HL-60/S4 treated with retinoic acid at 250 ng/mL for 4 days and 3 days (cell line): ENCODE data around the gene SCFD2.
"Not testable (repeated sequence)": the region's sequence is repeated elsewhere in the genome, so short reads cannot be mapped to it uniquely, and the experiment has no call there.

Experiments
- in situ Hi-C: fragments of 300-500 bp; cut with MboI; formaldehyde crosslinking; loops from 2 replicates; pipeline ENCODE4 v1.7.0; 2022; ENCODE audit warnings: low sequenced_read_pairs

SCFD2 gene

DNA sequence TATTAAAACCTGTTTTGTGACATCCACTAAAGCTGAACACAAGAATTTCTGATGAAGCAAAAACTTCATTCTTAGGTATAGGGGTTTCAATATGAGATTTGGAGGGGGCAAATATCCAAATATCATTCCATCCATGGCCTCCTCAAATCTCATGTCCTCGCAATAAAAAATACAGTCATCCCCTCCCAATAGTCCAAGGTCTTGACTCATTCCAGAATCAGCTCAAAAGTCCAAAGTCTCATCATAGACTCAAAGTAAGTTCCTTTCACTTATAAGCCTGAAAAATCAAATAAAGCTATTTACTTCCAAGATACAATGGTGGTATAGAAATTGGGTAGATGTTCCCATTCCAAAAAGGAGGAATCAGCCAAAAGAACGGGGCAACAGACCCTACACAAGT lies 213.4 kb downstream of the SCFD2 start:
- in situ Hi-C loops, result no loop called here

- in situ Hi-C loops, result no loop called here
Measured at GRCh38 chr4:53151489-53151788, 214.4 kb downstream of the SCFD2 start.

- in situ Hi-C loops, result no loop called here
Measured at GRCh38 chr4:53150631-53151488, 215.0 kb downstream of the SCFD2 start.

- in situ Hi-C loops, result no loop called here
Measured at GRCh38 chr4:53147711-53148110, 218.2 kb downstream of the SCFD2 start.

DNA sequence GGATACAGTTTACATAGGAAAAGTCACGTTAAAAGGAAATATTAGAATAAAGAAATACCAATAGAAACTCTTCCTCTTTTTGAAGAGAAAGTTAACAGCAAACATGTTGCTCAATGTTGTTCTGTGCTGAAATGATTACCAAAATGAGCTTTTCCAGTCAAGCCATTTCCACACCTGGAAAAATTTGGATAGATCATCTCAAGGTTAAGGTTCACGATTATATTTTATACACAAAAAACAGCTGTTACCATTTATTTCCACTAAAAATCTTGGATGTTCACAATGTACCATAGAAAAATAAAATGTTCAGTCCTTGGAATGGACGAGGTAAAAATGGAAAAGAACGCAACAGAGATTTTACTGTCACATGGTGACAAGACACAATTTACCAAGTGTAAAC lies 218.7 kb downstream of the SCFD2 start:
- in situ Hi-C loops, result no loop called here

- in situ Hi-C loops, result no loop called here
Measured at GRCh38 chr4:53141308-53141707, 224.6 kb downstream of the SCFD2 start.

GRCh38 chr4:53139256-53139655 lies 226.6 kb downstream of the SCFD2 start:
- in situ Hi-C loops, result not testable (repeated sequence)

- in situ Hi-C loops, result no loop called here
Measured at GRCh38 chr4:53137468-53137867, 228.4 kb downstream of the SCFD2 start.

- in situ Hi-C loops, result no loop called here
Measured at GRCh38 chr4:53136954-53137353, 228.9 kb downstream of the SCFD2 start.

DNA sequence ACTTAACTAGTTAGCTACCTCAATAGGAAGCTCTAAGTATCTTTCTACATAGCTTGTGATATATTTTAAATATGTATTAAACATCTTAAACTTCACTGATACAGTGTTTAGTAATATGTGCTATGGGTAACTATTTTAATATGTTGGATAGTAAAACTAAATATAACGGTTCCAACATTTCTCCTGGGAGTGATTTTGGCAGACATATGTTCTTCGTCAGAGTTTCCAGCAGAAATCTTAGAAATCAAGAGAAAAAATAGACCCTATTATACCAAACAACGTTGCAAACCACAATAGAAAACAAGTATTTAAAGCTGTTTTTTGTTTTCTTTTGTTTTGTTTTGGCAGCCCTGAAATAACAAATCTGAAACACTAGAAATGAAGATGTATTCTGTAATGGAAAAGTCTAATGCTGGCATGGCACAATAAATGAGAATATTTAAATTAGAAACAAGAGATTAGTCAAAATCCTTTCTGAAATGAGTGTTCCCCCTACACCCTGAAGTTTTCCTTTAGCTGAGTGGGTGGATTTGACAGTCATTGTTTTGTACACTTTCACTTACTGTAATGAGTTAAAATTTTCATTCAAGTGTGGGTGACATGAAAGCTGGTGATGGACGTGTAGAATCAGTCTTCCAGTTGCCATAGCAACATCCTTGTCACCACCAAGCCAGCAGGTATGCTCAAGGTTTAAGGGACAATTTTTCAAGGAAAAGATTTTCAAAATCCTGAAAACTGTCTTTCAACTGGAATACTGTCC lies 233.5 kb downstream of the SCFD2 start:
- in situ Hi-C loops, result no loop called here

- in situ Hi-C loops, result no loop called here
Measured at GRCh38 chr4:53131562-53131925, 234.3 kb downstream of the SCFD2 start.

- in situ Hi-C loops, result no loop called here
Measured at GRCh38 chr4:53130896-53131561, 234.8 kb downstream of the SCFD2 start.

GRCh38 chr4:53128706-53129357 lies 237.0 kb downstream of the SCFD2 start:
- in situ Hi-C loops, result no loop called here

DNA sequence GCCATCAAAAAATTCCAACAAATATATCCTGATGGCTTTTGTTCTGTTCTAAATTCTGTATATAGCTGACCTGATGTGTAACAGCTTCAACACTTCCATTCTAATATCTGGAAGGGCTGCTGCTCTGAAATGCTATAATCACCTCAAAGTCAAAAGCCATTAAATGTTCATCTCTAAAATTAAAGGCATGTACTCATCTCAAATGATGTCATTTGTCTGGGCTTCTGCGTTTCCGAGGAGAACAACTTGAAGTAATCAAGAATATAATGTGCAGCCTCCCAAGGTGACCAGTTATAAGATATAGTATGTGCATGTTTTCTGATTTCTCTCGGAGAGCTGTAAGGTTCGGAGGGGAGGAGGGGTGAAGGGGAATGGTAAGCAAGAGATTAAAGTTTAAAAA lies 237.6 kb downstream of the SCFD2 start:
- in situ Hi-C loops, result no loop called here

- in situ Hi-C loops, result no loop called here
Measured at GRCh38 chr4:53127365-53127764, 238.5 kb downstream of the SCFD2 start.

DNA sequence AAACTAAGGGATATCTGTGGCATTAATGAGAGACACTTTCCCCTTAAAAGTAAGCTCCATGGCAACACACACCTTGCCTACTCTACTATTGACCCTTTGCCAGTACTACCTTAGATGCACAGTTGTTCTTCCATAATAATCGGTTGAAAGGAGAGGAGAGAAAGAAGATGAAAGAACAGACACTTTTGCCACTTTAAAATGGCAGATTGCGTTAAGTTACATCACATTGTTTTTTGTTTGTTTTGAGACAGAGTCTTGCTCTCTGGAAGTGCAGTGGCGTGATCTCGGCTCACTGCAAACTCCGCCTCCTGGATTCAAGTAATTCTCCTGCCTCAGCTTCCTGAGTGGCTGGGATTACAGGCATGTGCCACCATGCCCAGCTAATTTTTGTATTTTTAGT lies 239.8 kb downstream of the SCFD2 start:
- in situ Hi-C loops, result no loop called here

GRCh38 chr4:53123819-53124218 lies 242.0 kb downstream of the SCFD2 start:
- in situ Hi-C loops, result no loop called here

- in situ Hi-C loops, result no loop called here
Measured at GRCh38 chr4:53123171-53123570, 242.7 kb downstream of the SCFD2 start.

DNA sequence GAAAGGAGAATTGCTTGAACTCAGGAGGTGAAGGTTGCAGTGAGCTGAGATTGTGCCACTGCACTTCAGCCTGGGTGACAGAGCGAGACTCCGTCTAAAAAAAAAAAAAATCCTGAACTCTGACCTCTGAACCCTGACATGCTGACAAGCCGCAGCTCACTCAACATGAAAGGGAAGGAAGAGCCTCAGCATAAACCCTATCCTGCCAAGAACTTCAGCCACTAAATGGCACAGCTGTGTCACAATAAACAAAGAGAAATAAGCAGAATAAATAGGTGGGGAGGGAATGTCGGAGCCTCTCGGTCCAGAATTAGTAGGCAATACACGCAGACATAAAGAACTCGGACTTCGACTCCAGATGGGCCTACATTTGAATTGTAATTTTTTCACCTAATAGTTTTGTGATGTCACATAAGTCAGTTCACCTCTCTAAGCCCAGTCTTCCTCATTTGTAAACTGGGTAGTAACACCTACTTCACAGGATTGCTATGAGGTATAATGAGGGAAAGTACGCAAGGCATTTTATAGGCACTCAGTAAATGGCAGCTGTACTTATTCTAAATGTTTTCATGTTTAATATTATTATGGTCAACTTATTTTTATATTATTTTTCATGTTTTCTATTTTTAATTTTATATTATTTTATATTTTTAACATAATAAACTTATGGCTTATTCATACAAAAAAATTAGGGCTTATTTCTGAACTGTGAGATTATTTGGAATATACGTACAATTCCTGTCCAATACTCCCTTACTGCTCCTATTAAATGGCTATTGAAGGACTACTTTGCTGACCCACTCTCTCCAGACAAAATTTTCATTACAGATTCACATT lies 243.4 kb downstream of the SCFD2 start:
- in situ Hi-C loops, result no loop called here

DNA sequence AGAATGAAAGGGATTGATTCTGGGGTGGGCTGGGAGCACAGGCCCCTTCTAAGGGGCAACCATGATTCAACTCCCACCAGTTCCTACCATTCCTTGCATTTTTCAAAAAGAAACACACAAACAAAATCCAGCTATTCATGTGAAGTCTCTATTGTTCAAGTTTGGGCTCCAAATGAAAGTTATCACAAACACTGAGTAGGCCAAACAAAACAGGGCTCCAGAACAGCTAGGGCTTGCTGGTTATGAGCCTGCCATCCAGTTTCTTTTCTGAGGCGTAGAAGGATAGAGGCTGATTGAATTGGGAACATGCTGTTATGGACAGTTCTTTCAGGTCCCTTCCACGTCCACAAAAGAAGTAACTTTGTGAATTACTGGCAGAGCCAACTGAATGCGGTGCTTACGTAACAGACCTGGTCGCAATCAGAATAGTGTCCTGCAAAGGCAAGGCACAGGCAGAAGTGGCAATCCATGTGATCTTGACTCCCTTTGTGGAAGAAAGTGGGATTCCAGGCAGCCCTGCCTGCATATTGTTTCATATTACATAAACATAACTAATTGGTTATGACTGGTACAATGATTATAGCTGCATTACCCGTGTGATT lies 244.5 kb downstream of the SCFD2 start:
- in situ Hi-C loops, result no loop called here
